Measurements from ENCODE around the gene PLS1. TPM values are rescaled to one million over a fixed set of nuclear protein-coding genes. Genes with fewer than 3 reads are reported as not detected.

The PLS1 gene
- total RNA-seq, 1 donor from 2014 or later = 30.5 TPM

GRCh38 chr3:142754494-142754893 lies 158.3 kb downstream of the PLS1 start:
- H3K4me3 ChIP-seq (ENCODE audit: low read depth, low read length) = no peak overlapping the region
- TF ChIP-seq CTCF (conservative IDR thresholded peaks at IDR 0.05; ENCODE audit: low read depth, low read length) = no peak

More at GRCh38 chr3:142754494-142754893, 158.3 kb downstream of the PLS1 start:
- no peak for DNase-seq (ENCODE audit: low read depth)

Other genes with a start within 250 kb of the PLS1 start
- 8.0 and 11.9 TPM in 2 replicates for gene XRN1, start 148.4 kb upstream of the PLS1 start, total RNA-seq
- 19.3 and 20.4 TPM in 2 replicates for gene ATR, start 17.7 kb upstream of the PLS1 start, total RNA-seq
- 6.9 and 20.0 TPM in 2 replicates for gene TRPC1, start 127.6 kb downstream of the PLS1 start, total RNA-seq

Measured in epithelial cell of proximal tubule (primary cell).